Activated CD4-positive, alpha-beta T cell treated with anti-CD3 and anti-CD28 coated beads for 4 hours (primary cell): ENCODE results near the gene TSPAN5.
"Not testable (repeated sequence)": the region's sequence is repeated elsewhere in the genome, so short reads cannot be mapped to it uniquely, and the experiment has no call there.

Experiments
- DNase-seq, 2 donors: peaks; one replicate each; pipeline ENCODE4 v3.0.0-alpha.2; 2020

Gene TSPAN5

GRCh38 chr4:98658287-98659105 lies at the start of gene TSPAN5:
Gene TSPAN5 (minus strand): TSS chr4:98658611.
- peak; percentile 85 to 86 for DNase-seq

- no peak for DNase-seq
Measured at GRCh38 chr4:98706935-98707334, 48.5 kb upstream of the TSPAN5 start.

- peak; percentile 13 to 14 for DNase-seq
Measured at GRCh38 chr4:98706200-98706813, 47.9 kb upstream of the TSPAN5 start.

GRCh38 chr4:98705586-98705985 lies 47.2 kb upstream of the TSPAN5 start:
- not testable (repeated sequence) for DNase-seq

GRCh38 chr4:98700656-98701055 lies 42.2 kb upstream of the TSPAN5 start:
- DNase-seq = no peak

GRCh38 chr4:98694076-98694475 lies 35.7 kb upstream of the TSPAN5 start:
- DNase-seq = no peak

- no peak for DNase-seq
Measured at GRCh38 chr4:98692411-98692810, 34.0 kb upstream of the TSPAN5 start.

GRCh38 chr4:98691588-98691987 lies 33.2 kb upstream of the TSPAN5 start:
- DNase-seq = no peak

GRCh38 chr4:98689507-98690174 lies 31.2 kb upstream of the TSPAN5 start:
- DNase-seq = no peak

- peak in 1 of 2 donors; percentile 27 for DNase-seq
Measured at GRCh38 chr4:98688411-98689290, 30.2 kb upstream of the TSPAN5 start.

GRCh38 chr4:98687876-98688275 lies 29.5 kb upstream of the TSPAN5 start:
- DNase-seq = no peak

- DNase-seq = no peak
Measured at GRCh38 chr4:98686847-98687246, 28.4 kb upstream of the TSPAN5 start.

- no peak for DNase-seq
Measured at GRCh38 chr4:98686043-98686707, 27.8 kb upstream of the TSPAN5 start.

- DNase-seq = no peak
Measured at GRCh38 chr4:98685225-98686042, 27.0 kb upstream of the TSPAN5 start.

- DNase-seq = no peak
Measured at GRCh38 chr4:98682719-98683118, 24.3 kb upstream of the TSPAN5 start.

- no peak for DNase-seq
Measured at GRCh38 chr4:98680806-98681205, 22.4 kb upstream of the TSPAN5 start.

GRCh38 chr4:98679738-98680137 lies 21.3 kb upstream of the TSPAN5 start:
- no peak for DNase-seq

- no peak for DNase-seq
Measured at GRCh38 chr4:98677799-98678198, 19.4 kb upstream of the TSPAN5 start.

- DNase-seq = no peak
Measured at GRCh38 chr4:98674404-98675173, 16.2 kb upstream of the TSPAN5 start.

GRCh38 chr4:98673978-98674377 lies 15.6 kb upstream of the TSPAN5 start:
- no peak for DNase-seq

GRCh38 chr4:98673288-98673644 lies 14.9 kb upstream of the TSPAN5 start:
- DNase-seq = no peak
